DND-41 (cell line): ENCODE results near the gene NLRC3.

ENCODE experiments used
- CTCF ChIP-seq: IDR thresholded peaks from 2 replicates; pipeline ENCODE4 v1.5.1; 2012; ENCODE audit warnings: borderline replicate concordance, low read length, moderate library complexity, mild to moderate bottlenecking; ENCODE audit not compliant: poor library complexity, severe bottlenecking; ENCODE audit errors: extremely low read depth
- EZH2 ChIP-seq: IDR thresholded peaks from 3 replicates; pipeline ENCODE4 v1.6.1; 2012; ENCODE audit warnings: borderline replicate concordance, low read depth, mild to moderate bottlenecking, moderate library complexity, low read length, inconsistent platforms; ENCODE audit not compliant: severe bottlenecking

DNA sequence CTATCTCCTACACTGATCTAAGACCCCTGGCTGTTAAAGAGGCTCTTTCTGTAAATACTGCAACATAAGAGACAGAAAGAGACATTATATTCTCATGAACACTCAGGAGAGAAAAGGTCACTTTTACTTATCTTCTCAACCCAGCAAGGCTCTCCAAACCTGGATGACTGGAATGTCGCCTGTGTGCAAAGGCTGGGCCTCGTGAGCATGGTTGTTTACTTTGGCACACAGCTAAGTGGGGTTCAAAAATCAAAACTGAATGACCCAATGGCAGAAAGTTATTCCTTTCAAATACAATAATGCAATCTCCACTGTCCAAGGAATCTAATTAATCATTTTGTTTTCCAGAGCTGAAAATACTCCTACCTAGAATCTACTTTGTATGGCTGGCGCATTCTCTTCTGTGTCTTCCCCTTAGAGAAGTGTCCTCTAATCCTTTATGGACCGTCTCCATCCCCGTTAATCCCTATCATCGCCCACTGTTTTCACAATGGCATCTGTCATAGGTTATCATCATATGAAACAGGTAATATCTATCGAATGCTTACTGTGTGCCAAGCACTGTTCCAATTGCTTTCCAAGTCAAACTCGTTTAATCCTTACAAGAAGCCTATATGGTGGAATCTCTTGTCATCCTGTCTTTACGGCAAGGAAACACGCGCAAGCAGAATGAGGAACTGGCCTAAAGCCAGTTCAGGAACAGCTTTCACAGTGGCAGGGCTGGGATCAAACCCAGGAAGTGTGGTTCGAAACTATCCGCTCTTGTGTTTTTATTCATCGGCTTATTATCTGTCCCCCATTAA is 32.9 kb upstream of the NLRC3 start:
- TF ChIP-seq CTCF (no peak), EZH2 (no peak)
